NCI-H1436 treated with DMSO at 0.1 percent for 48 hours (cell line): ENCODE data around the gene AOAH.
"Not testable (repeated sequence)": the region's sequence is repeated elsewhere in the genome, so short reads cannot be mapped to it uniquely, and the experiment has no call there.

Source experiments
- DNase-seq: peaks from one replicate; lab custom pipeline; 2025; lab: John Stamatoyannopoulos, UW

AOAH gene

DNA sequence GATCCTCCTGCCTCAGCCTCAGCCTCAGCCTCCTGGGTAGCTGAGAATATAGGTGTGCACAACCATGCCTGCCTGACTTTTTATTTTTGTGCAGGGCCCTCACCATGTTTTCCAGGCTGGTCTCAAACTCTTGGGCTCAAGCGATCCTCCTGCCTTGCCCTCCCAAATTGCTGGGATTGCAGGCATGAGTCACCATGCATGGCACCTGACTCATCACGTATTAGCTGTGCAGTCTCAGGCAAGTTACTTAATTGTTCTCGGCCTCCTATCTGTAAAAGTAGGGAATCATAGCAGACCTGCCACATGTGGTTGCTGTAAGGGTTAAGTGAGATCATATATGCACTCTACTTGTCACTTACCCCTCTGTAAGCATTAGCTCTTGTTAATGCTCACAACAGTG is 217.5 kb downstream of the AOAH start:
- no peak for DNase-seq

DNA sequence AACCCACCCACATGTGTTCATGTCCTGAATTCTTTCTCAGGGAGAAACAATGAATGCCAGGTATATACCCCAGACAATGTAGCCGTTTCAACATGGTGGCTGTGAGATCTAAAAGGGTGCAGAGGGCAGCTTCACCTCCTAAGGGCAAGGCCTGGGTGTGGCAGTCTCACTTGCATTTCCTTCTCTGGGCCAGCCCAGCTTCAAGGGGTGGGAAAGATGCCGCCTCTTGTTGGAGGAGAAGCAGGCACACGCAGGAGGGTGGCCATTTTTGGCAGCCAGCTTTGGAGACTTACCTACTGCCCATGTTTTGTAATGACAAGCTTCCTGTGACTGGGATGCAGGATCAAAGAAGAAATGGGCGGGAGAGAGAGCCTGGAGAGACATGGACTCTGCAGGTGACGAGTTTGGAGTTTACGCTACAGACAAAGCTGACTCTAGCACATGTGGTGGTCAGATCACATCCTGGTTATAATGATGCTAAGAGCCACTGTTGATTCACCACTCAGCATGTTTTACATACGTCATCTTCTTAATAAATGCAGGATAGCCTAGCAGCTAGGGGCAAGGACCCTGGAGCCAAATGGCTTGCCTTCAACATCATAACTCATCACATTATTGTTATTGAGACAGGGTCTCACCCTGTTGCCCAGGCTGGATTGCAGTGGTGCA is 218.0 kb downstream of the AOAH start:
- no peak for DNase-seq

- DNase-seq: not testable (repeated sequence)
Observed at GRCh38 chr7:36504617-36505016, 219.7 kb downstream of the AOAH start.

DNA sequence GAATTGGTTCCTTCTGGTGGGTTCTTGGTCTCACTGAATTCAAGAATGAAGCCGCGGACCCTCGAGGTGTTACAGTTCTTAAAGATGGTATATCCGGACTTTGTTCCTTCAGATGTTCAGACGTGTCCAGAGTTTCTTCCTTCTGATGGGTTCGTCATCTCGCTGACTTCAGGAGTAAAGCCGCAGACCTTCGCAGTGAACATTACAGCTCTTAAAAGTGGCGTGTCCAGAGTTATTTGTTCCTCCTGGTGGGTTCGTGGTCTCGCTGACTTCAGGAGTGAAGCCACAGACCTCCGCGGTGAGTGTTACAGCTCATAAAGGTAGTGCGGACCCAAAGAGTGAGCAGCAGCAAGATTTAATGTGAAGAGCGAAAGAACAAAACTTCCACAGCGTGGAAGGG is 220.1 kb downstream of the AOAH start:
- DNase-seq: not testable (repeated sequence)

DNA sequence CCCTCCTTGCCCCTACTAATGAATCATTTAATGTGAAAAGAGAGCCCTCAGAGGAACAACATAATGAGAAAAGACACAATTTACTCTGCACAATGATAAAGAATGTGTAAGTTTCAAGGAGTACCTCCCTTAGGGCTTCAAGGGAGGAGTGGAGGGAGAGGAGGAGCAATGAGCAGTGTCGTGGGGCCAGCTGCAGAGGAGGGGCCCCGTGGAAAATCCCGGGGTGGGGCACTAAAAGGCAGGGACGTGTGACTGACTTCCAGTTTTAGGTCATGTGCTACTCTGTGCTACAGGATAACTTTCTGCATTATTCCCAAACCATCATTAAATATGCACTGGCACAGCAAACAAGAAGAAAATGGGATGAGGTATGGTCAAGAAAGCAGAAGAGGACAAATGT is 226.5 kb downstream of the AOAH start:
- no peak for DNase-seq

DNA sequence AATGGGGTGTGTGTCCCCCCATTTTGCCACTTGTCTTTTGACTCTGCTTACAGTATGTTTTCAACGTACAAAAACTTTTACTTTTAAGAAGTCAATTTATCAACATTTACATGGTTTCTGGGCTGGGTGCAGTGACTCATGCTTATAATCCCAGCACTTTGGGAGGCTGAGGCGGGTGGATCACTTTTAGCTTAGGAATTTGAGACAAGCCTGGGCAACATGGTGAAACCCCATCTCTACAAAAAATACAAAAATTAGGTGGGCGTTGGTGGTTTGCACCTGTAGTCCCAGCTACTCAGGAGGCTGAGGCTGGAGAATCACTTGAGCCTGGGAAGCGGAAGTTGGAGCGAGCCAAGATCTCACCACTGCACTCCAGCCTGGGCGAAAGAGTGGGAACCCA is 227.1 kb downstream of the AOAH start:
- DNase-seq: not testable (repeated sequence)

GRCh38 chr7:36496576-36496975 is 227.7 kb downstream of the AOAH start:
- no peak for DNase-seq

GRCh38 chr7:36491317-36491716 is 233.0 kb downstream of the AOAH start:
- DNase-seq: no peak

GRCh38 chr7:36490419-36490830 is 233.9 kb downstream of the AOAH start:
- DNase-seq: no peak

DNA sequence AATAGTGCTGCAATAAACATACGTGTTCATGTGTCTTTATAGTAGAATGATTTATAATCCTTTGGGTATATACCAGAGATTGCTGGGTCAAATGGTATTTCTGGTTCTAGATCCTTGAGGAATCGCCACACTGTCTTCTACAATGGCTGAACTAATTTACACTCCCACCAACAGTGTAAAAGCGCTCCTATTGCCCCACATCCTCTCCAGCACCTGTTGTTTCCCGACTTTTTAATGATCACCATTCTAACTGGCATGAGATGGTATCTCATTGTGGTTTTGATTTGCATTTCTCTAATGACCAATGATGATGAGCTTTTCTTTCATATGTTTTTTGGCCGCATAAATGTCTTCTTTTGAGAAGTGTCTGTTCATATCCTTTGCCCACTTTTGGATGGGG is 235.6 kb downstream of the AOAH start:
- not testable (repeated sequence) for DNase-seq

DNA sequence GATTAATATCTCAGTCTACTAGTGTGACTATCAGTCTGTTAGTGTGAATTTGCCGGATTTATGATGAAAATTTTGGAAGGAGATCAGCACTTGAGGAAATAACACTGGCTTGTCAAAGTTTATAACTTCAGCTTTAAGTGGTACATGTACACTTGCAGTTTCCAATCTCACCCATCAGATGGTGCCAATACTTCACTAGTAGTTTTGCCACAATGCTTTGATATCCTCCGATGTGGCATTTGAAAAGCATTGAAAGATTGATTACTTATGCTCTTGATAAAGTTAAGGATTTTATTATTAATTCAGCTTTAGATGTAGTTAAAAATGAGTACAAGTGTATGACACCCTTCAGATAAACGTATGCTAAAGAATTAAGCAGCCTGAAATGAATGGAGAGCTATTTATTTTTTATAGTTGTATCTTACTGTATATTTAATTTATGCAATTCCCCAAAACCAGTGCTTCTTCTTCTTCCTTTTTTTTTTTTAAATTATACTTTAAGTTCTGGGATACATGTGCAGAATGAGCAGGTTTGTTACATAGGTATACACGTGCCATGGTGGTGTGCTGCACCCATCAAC is 236.4 kb downstream of the AOAH start:
- peak; percentile 37 for DNase-seq

DNA sequence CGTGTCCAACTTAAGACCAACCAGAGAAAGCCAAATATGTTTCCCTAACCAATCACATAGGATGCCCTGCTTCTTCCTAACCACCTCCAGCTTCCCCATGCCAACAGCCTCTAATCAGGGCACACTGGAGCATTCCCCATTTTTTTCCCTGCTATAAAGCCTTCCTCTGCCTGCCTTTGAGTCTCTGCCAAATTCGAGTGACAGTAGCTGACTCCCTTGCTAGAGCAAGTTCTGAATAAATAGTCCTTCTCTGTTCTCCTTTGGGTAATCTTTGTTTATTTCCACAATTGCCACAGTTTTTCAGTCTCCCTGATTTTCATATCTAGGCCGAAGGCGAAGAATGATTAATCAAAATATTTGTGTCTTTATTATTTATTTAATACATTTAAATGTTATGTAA is 238.0 kb downstream of the AOAH start:
- no peak for DNase-seq

DNA sequence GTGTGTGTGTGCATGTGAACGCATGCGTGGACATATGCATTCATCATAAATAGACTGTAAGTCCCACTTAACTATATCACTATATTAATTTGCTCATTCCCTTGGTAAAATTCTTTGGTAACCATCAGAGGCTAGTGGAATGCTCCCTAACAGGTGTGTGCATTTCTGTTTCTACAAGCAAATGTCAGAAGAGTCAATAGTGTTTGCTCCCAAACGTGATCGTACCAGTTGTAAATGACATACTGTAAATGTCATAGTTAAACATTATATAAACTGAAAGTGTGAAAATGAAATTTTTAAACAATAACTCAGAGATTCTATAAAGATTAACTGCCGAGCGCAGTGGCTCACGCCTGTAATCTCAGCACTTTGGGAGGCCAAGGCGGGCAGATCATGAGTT is 240.0 kb downstream of the AOAH start:
- no peak for DNase-seq

DNA sequence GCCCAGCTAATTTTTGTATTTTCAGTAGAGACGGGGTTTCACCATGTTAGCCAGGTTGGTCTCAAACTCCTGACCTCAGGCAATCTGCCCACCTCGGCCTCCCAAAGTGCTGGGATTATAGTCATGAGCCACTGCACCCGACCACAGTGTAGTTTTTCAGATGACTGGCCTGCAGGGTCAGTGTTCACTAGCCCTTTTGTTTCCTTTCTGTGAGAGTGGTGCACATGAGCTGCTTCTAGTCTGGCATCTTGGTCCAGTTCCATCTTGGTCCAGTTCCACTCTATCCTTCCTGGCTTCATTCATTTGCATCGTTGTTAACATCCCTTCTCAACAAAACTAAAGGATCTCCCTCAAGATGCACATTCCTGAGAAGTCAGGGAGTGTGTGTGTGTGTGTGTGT is 240.4 kb downstream of the AOAH start:
- not testable (repeated sequence) for DNase-seq

DNA sequence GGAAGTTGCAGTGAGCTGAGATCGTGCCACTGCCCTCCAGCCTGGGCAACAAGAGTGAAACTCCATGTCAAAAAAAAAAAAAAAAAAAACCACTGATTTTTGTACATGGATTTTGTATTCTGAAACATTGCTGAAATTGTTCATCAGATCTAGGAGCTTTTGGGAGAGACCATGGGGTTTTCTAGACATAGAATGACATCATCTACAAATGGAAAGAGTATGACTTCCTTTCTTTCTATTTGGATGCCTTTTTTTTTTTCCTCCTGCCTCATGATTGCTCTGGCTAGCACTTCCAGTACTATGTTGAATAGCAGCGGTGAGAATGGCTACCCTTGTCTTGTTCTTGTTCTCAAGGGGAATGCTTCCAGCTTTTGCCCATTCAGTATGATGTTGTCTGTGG is 245.5 kb downstream of the AOAH start:
- DNase-seq: no peak

DNA sequence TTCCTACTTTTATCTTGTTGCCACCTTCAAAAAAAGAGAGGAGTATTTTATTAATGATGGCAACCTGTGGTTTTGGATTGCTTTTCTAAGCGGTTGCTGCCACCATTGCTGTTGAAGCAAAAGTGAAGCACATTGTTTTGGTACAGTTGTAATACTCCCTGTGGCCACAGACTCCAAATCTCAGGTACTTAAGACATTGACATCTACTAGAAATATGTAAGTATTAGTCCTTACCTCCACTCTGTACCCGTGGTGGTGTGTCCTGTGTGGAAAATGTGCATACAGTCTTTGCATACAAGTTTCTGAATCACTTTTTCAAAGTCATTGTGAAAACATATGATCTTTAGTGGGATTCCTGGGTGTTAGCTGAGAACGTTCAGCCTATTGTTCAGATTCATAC is 248.9 kb downstream of the AOAH start:
- no peak for DNase-seq

- no peak for DNase-seq
Observed at GRCh38 chr7:36475011-36475342, 249.3 kb downstream of the AOAH start.

DNA sequence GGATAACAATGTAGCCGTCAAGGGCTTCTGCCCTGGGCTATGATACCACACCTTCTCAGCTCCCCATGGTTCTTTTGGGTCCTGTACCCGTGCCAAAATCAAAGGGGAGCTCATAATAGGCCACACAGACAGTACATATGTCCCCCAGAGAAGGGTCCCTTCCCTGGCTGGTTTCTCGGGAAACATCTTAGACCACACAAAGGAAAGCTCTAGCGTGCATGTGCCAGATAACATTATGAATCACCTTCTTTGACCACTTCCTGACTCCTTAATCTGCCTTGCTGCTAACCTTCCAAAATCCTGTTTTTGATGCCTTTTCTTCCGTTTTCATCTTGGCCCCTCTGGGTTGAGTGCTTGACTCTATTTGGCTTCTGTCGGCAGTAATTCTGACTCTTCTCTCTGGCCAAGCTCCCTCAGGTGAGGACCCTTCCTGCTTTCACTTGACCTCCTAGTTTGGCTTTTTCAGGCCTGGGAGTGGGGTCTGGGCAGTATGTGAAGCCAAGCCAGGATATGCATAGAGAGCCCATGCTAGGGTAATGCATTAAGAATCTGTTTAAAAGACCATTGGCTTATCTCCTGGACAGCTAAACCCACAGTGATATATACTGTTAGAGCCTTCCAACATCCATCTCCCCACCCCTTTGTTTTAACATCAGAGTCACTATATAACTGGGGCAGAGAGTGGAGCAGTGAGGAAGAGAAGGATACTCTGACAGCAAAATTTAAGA is 249.8 kb downstream of the AOAH start:
- no peak for DNase-seq

DNA sequence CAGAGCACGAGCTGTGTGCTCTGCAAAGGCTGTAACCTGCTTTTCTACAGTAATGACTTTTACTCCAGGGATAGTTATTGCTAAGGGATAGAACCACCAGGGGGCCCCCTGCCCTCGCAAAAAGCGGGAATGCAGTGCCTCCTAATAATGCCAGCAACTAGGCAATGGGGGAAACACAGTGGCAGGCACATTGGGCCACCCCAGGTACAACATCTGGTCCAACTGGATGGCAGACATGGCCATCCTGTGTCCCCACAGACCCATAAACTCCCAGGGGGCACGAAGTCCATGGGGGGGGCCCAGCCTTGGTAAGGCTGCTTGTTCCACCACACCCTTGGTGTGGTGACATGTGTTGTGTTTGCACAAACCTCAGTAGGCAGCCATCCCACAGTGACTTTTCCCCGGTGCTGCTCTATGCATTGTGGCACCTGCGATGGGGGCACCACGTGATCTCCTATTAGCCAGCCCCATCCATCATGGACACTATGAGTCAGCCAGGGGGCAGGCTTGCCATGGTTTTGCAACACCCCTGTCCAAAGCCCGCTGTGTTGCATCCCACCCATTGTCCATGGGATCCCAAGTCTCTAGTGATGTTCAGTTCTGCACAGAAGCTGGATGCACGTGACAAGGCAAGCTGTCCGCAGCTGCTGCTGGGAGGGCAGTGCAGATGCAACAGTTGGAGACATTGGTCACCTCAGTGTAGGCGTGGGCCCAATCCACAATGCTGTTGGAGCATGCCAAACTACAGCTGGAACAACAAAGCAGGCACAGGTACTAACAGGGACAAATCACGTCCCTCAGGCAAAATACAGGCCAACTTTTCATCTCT is 250.6 kb downstream of the AOAH start:
- DNase-seq: no peak

DNA sequence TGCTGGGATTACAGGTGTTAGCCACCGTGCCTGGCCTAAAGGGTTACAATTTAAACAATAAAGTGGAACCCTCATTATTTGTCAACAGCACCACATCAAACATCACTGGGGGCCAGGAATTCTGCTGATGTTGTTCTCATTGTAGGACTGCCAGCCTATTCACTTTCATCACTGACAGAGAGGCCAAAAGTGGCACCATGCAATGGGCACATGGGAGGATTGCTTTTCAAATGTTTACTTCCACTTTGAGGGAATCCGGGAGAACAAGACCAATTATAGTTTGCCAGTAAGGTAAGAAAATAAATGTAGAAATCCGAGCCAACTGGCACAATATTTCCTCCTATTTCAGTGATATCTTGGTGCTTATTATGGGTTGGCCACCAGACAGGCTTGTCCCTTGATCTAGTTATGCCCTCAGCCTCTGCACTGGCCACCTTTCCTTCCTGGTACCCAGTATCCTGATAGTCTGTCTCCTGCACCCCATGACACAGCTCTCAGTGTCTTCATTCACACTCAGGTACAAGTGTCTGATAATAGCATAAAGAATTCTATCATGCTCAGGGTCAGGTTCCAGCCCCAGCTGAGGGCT is 252.1 kb downstream of the AOAH start:
- DNase-seq: no peak

DNA sequence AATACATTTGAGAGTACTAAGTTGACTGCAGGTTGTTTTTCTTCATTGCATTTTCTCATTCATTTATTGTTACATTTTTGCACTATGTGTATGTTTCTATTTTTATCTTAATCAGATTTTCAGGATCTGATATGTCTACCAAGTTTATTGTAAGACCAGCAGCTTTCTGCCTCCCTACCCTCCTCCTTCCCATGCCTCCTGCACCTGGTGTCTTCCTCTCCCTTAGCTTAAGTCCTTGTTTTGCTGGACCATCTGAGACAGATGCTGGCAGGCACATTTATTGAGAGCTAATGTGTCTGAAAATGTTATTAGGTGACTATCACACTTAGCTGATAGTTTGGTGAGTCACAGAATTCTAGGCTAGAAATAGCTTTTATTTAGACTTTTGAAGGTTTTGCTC is 255.1 kb downstream of the AOAH start:
- DNase-seq: no peak

DNA sequence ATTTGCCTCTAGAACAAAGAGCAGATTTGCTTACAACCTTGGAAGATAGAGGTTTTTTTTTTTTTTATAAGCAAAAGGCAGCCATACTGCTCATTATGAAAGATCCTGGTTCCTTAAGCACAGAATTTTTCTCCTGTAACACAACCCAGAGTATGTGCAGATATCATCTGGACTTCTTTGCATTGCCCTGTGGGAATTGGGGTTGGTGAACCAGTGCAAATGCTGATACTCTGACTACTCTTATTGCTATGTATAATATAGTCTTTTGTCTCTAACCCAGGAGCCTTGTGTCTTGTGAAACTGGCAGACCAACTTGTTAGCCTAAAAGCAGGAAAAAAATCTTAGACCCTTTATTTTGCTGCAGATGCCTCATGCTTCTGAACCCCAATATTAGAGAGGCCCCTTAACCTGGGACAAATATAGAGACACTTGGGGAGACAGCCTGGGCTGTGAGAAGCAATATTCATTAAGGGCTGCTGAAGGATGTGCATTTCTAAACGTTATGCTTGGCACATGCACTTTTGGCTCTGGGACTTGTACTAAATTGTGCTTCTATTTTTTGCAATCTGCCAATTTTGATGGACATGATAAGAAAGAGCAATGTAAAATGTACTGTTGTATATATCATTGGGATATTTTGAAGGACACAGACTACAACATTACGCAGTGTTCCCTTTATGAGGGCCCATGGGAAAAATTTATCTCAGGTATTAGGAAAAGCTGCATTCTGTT is 255.8 kb downstream of the AOAH start:
- no peak for DNase-seq
